H9 (cell line): ENCODE data around the gene VSTM4. TPM values are rescaled to one million over a fixed set of nuclear protein-coding genes. Genes with fewer than 3 reads are reported as not detected.

Source experiments
- DNase-seq: peaks from one replicate; pipeline ENCODE4 v3.0.0-alpha.2; 2017
- H2AFZ ChIP-seq: one replicate; pipeline ENCODE4 v1.6.1; 2013; ENCODE audit warnings: mild to moderate bottlenecking, low read length, control low read depth, moderate library complexity
- H2AK5ac ChIP-seq: 2 replicates; pipeline ENCODE4 v1.6.1; 2013; ENCODE audit warnings: low read length, control low read depth, mixed read lengths; ENCODE audit not compliant: insufficient read length
- H2BK120ac ChIP-seq: one replicate; pipeline ENCODE4 v1.6.1; 2013; ENCODE audit warnings: low read depth, mild to moderate bottlenecking, low read length, control low read depth, inconsistent platforms; ENCODE audit not compliant: poor library complexity, severe bottlenecking
- H2BK12ac ChIP-seq: 2 replicates; pipeline ENCODE4 v1.6.1; 2013; ENCODE audit warnings: low read length, control low read depth, mixed read lengths, low read depth; ENCODE audit not compliant: insufficient read length
- H2BK15ac ChIP-seq: 2 replicates; pipeline ENCODE4 v1.6.1; 2013; ENCODE audit warnings: low read depth, low read length, control low read depth
- H2BK20ac ChIP-seq: one replicate; pipeline ENCODE4 v1.6.1; 2013; ENCODE audit warnings: low read depth, mild to moderate bottlenecking, low read length, control low read depth, inconsistent platforms; ENCODE audit not compliant: poor library complexity, severe bottlenecking
- H2BK5ac ChIP-seq: 2 replicates; pipeline ENCODE4 v1.6.1; 2013; ENCODE audit warnings: low read length, control low read depth, mixed read lengths; ENCODE audit not compliant: insufficient read length
- H3K14ac ChIP-seq: 2 replicates; pipeline ENCODE4 v1.6.1; 2013; ENCODE audit warnings: low read length, control low read depth; ENCODE audit not compliant: insufficient read depth
- H3K18ac ChIP-seq: 2 replicates; pipeline ENCODE4 v1.6.1; 2013; ENCODE audit warnings: low read depth, mild to moderate bottlenecking, mixed read lengths, low read length, control low read depth; ENCODE audit not compliant: insufficient read length
- H3K23ac ChIP-seq: 2 replicates; pipeline ENCODE4 v1.6.1; 2013; ENCODE audit warnings: low read length, control low read depth, mixed read lengths, low read depth; ENCODE audit not compliant: insufficient read length
- H3K23me2 ChIP-seq: 2 replicates; pipeline ENCODE4 v1.6.1; 2013; ENCODE audit warnings: low read depth, mild to moderate bottlenecking, mixed read lengths, low read length, control low read depth; ENCODE audit not compliant: insufficient read length, poor library complexity, severe bottlenecking
- H3K27ac ChIP-seq: 2 replicates; pipeline ENCODE4 v1.5.1; 2013; ENCODE audit warnings: low read length, control low read depth, mixed read lengths, low read depth; ENCODE audit not compliant: insufficient read length
- H3K27me3 ChIP-seq: 2 replicates; pipeline ENCODE4 v1.6.1; 2013; ENCODE audit warnings: low read length, control low read depth, inconsistent platforms; ENCODE audit not compliant: insufficient read depth
- H3K4ac ChIP-seq: 2 replicates; pipeline ENCODE4 v1.6.1; 2013; ENCODE audit warnings: low read depth, mild to moderate bottlenecking, control low read depth, inconsistent platforms, low read length, moderate library complexity
- H3K4me1 ChIP-seq: 2 replicates; pipeline ENCODE4 v1.6.1; 2013; ENCODE audit warnings: low read length, control low read depth, inconsistent platforms; ENCODE audit not compliant: insufficient read depth
- H3K4me2 ChIP-seq: 2 replicates; pipeline ENCODE4 v1.6.1; 2013; ENCODE audit warnings: low read length, control low read depth, mixed read lengths; ENCODE audit not compliant: insufficient read length, insufficient read depth
- H3K56ac ChIP-seq: 2 replicates; pipeline ENCODE4 v1.6.1; 2013; ENCODE audit warnings: low read depth, mild to moderate bottlenecking, mixed read lengths, low read length, control low read depth; ENCODE audit not compliant: insufficient read length
- H3K79me1 ChIP-seq: 2 replicates; pipeline ENCODE4 v1.6.1; 2013; ENCODE audit warnings: low read depth, mild to moderate bottlenecking, moderate library complexity, low read length, control low read depth, inconsistent platforms; ENCODE audit not compliant: insufficient read depth, poor library complexity, severe bottlenecking
- H3K79me2 ChIP-seq: 2 replicates; pipeline ENCODE4 v1.6.1; 2013; ENCODE audit warnings: low read length, control low read depth, inconsistent platforms; ENCODE audit not compliant: insufficient read depth
- H3K9ac ChIP-seq: 2 replicates; pipeline ENCODE4 v1.6.1; 2013; ENCODE audit warnings: low read length, control low read depth, mixed read lengths; ENCODE audit not compliant: insufficient read length; ENCODE audit errors: extremely low read depth
- H3K9me3 ChIP-seq: one replicate; pipeline ENCODE4 v1.6.1; 2013; ENCODE audit warnings: low read depth, low read length, inconsistent platforms; ENCODE audit not compliant: control insufficient read depth
- H3T11ph ChIP-seq: one replicate; pipeline ENCODE4 v1.6.1; 2013; ENCODE audit warnings: mild to moderate bottlenecking, low read length, control low read depth, inconsistent platforms
- H4K20me1 ChIP-seq: one replicate; pipeline ENCODE4 v1.6.1; 2013; ENCODE audit not compliant: control insufficient read depth, insufficient read length, insufficient read depth
- H4K5ac ChIP-seq: 2 replicates; pipeline ENCODE4 v1.6.1; 2013; ENCODE audit warnings: low read depth, mild to moderate bottlenecking, mixed read lengths, low read length, control low read depth; ENCODE audit not compliant: insufficient read length
- H4K8ac ChIP-seq: replicated peaks from 2 replicates; pipeline ENCODE4 v1.6.1; 2013; ENCODE audit warnings: low read length, control low read depth, mixed read lengths, low read depth; ENCODE audit not compliant: insufficient read length
- H4K91ac ChIP-seq: 2 replicates; pipeline ENCODE4 v1.6.1; 2013; ENCODE audit warnings: low read depth, mild to moderate bottlenecking, moderate library complexity, mixed read lengths, low read length, control low read depth; ENCODE audit not compliant: insufficient read length
- H3K27ac Mint-ChIP-seq, 3 experiments: 2 replicates in 2 of 3; 3 replicates in 1 of 3; pipeline ENCODE4 v1.8.0; 2020 to 2021; ENCODE audit warnings: mixed read lengths in 3 of 3, mild to moderate bottlenecking in 1 of 3, moderate library complexity in 1 of 3
- H3K27me3 Mint-ChIP-seq: 2 replicates; pipeline ENCODE4 v1.8.0; 2021; ENCODE audit warnings: low read depth, mild to moderate bottlenecking, moderate library complexity, mixed read lengths
- H3K36me3 Mint-ChIP-seq, 3 experiments: 2 replicates in 2 of 3; 3 replicates in 1 of 3; pipeline ENCODE4 v1.8.0; 2020 to 2021; ENCODE audit warnings: low read depth in 3 of 3, mixed read lengths in 3 of 3; ENCODE audit not compliant: insufficient read depth in 1 of 3
- H3K4me1 Mint-ChIP-seq, 2 experiments: 2 replicates each; pipeline ENCODE4 v1.8.0; 2020; ENCODE audit warnings: mixed read lengths in 2 of 2
- H3K4me3 Mint-ChIP-seq, 2 experiments: 2 replicates in 1 of 2; 3 replicates in 1 of 2; pipeline ENCODE4 v1.8.0; 2020 to 2021; ENCODE audit warnings: mild to moderate bottlenecking in 2 of 2, mixed read lengths in 2 of 2, moderate library complexity in 1 of 2
- H3K9me3 Mint-ChIP-seq, 2 experiments: 2 replicates in 1 of 2; 3 replicates in 1 of 2; pipeline ENCODE4 v1.8.0; 2020; ENCODE audit warnings: mild to moderate bottlenecking in 2 of 2, mixed read lengths in 2 of 2, moderate library complexity in 1 of 2
- WGBS: extraction: QIAGEN DNeasy Blood & Tissue Kit; methylation state at CpG from one replicate; pipeline ENCODE4 v1.1.7; 2013; ENCODE audit warnings: missing lambda C conversion rate, low lambda C conversion rate, mixed read lengths; ENCODE audit not compliant: insufficient read length; ENCODE audit errors: extremely low coverage; 5-methylcytosine and 5-hydroxymethylcytosine counted together
- total RNA-seq: library from RNA; stranded (reverse); gene quantifications from 2 replicates; pipeline ENCODE4 v1.2.1, GENCODE V29; 2021
- TF ChIP-seq, protein P1 (sequence below): fragments of 200-600 bp; sonication (generic); conservative IDR thresholded peaks from 3 replicates; pipeline ENCODE4 v1.8.0; 2021; ENCODE audit warnings: antibody characterized with exemption, mild to moderate bottlenecking

Gene VSTM4
- total RNA-seq, 1 experiment from 2014 or later = 0.44 TPM

DNA sequence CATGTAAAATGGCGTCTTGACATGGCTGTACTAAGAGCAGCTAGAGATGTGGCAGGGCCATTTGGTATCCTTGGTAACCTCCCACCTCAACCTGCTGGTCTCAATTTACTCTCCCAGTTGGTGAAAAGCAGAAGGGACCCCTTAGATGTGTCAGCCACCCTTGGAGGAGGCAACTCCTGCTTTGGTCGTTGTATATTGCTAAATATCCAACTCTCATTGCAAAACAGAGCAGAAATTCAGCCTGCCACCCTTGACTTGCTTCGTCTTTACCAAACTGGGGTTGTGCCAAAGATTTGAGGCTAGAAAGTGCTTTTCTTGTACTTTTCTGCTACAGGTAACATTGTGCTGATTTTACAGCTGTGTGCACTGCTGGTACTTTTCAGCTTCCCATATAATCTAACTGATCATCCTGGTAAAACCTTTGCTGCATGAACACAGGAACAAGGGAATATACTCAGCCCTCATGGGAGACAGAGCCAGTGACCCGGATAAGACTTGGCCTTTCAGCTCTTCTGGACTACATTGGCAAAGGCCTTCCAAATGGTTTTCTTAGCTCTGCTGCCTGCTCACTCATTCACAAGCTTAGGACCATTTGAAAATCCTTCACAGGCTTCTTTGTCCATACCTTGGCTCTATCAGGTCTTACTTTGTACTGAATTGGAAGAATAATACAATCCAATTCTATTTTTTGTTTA lies 2.2 kb upstream of the VSTM4 start:
- H4K20me1 ChIP-seq = no peaks in the 10 kb centered on the region
- H2AK5ac ChIP-seq = no peak overlapping the region
- no peak overlapping the region for H3K27ac Mint-ChIP-seq
- no peak overlapping the region for H3K4ac ChIP-seq
- no peaks in the 10 kb centered on the region for H3K79me1 ChIP-seq
- H3K36me3 Mint-ChIP-seq = no peaks in the 10 kb centered on the region
- H2BK12ac ChIP-seq = no peak overlapping the region
- H3K4me1 Mint-ChIP-seq = peaks cover 3 to 4% of the 10 kb centered on the region in 2 experiments; a peak in 1 of 4 replicates
- H2BK120ac ChIP-seq = no peak overlapping the region
- no peak overlapping the region for H3K14ac ChIP-seq
- H4K5ac ChIP-seq = no peak overlapping the region
- no peak overlapping the region for H2BK15ac ChIP-seq
- H3T11ph ChIP-seq = no peak overlapping the region
- H3K9me3 Mint-ChIP-seq = no peaks in the 10 kb centered on the region; a peak in 1 of 5 replicates
- H3K27ac ChIP-seq = no peak overlapping the region
- H4K8ac ChIP-seq = no peak overlapping the region
- no peak for DNase-seq
- no peak overlapping the region for H3K9ac ChIP-seq
- no peak overlapping the region for H3K23ac ChIP-seq
- TF ChIP-seq, protein P1, sequence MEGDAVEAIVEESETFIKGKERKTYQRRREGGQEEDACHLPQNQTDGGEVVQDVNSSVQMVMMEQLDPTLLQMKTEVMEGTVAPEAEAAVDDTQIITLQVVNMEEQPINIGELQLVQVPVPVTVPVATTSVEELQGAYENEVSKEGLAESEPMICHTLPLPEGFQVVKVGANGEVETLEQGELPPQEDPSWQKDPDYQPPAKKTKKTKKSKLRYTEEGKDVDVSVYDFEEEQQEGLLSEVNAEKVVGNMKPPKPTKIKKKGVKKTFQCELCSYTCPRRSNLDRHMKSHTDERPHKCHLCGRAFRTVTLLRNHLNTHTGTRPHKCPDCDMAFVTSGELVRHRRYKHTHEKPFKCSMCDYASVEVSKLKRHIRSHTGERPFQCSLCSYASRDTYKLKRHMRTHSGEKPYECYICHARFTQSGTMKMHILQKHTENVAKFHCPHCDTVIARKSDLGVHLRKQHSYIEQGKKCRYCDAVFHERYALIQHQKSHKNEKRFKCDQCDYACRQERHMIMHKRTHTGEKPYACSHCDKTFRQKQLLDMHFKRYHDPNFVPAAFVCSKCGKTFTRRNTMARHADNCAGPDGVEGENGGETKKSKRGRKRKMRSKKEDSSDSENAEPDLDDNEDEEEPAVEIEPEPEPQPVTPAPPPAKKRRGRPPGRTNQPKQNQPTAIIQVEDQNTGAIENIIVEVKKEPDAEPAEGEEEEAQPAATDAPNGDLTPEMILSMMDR = no peak
- no peak overlapping the region for H3K4me2 ChIP-seq
- H3K56ac ChIP-seq = no peak overlapping the region
- H2AFZ ChIP-seq = no peak overlapping the region
- no peaks in the 10 kb centered on the region for H3K79me2 ChIP-seq
- H3K4me3 Mint-ChIP-seq = no peak overlapping the region
- H3K23me2 ChIP-seq = peaks cover 5% of the 10 kb centered on the region
- H3K18ac ChIP-seq = no peak overlapping the region
- H3K9me3 ChIP-seq = no peaks in the 10 kb centered on the region
- H2BK20ac ChIP-seq = no peak overlapping the region
- WGBS = no CpG with 5 or more reads among the region's 4 CpGs
- no peaks in the 10 kb centered on the region; the same call in 1 of the 2 replicates for H3K27me3 ChIP-seq
- no peaks in the 10 kb centered on the region for H3K4me1 ChIP-seq
- H2BK5ac ChIP-seq = no peak overlapping the region
- no peak overlapping the region for H4K91ac ChIP-seq
- H3K27me3 Mint-ChIP-seq = peaks cover 37% of the 10 kb centered on the region
